ENCODE results near the gene MYO6. TPM values are rescaled to one million over a fixed set of nuclear protein-coding genes. Genes with fewer than 3 reads are reported as not detected.

MYO6 gene
- total RNA-seq, 1 experiment from 2014 or later, result 46.9 TPM

DNA sequence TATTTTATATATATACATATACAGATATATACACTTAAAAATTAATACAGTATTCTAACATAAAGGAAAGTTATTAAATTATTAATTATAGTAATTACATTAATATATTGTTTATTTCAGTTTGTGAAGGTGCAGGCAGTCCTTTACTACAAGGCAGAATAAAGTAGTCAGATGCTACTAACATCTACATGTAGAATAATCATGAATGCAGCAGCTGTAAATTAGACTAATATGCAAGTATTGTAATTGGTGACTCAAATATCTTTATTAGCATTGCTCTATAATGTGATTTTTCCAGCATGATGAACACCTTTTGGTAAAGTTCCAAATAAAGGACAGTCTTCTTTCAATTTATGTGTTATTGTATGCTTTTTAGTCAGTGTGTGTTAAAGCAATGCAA, 17.3 kb downstream of the MYO6 start:
- Histone ChIP-seq H2BK120ac (ENCODE audit: low read depth, low read length, poor library complexity, severe bottlenecking) (no peak overlapping the region), H4K20me1 (ENCODE audit: control insufficient read depth, insufficient read depth, insufficient read length) (no peaks in the 10 kb centered on the region), H3K14ac (ENCODE audit: insufficient read depth, low read length) (no peak overlapping the region), H4K5ac (ENCODE audit: insufficient read length, low read depth, low read length) (no peak overlapping the region), H3K4me2 (ENCODE audit: insufficient read depth, insufficient read length, low read length) (no peak overlapping the region), H3K4me1 (ENCODE audit: insufficient read depth, low read length) (no peaks in the 10 kb centered on the region), H3K18ac (ENCODE audit: insufficient read length, low read depth, low read length) (no peak overlapping the region), H3K4ac (ENCODE audit: low read depth, low read length) (no peak overlapping the region), H3K23ac (ENCODE audit: insufficient read length, low read depth, low read length) (no peak overlapping the region), H4K8ac (replicated peaks; ENCODE audit: insufficient read length, low read depth, low read length) (no peak overlapping the region), H2BK20ac (ENCODE audit: low read depth, low read length, poor library complexity, severe bottlenecking) (no peak overlapping the region), H3T11ph (ENCODE audit: low read length) (no peak overlapping the region), H2BK5ac (ENCODE audit: insufficient read length, low read length) (no peak overlapping the region), H3K23me2 (ENCODE audit: insufficient read length, low read depth, low read length, poor library complexity, severe bottlenecking) (no peaks in the 10 kb centered on the region), H3K9ac (ENCODE audit: extremely low read depth, insufficient read length, low read length) (no peak overlapping the region), H3K79me1 (ENCODE audit: insufficient read depth, low read depth, low read length, poor library complexity, severe bottlenecking) (no peaks in the 10 kb centered on the region), H2AK5ac (ENCODE audit: insufficient read length, low read length) (no peak overlapping the region), H3K79me2 (ENCODE audit: insufficient read depth, low read length) (no peaks in the 10 kb centered on the region), H2AFZ (ENCODE audit: low read length) (no peak overlapping the region), H3K27me3 (ENCODE audit: insufficient read depth, low read length) (no peaks in the 10 kb centered on the region), H4K91ac (ENCODE audit: insufficient read length, low read depth, low read length) (no peak overlapping the region), H3K56ac (ENCODE audit: insufficient read length, low read depth, low read length) (no peak overlapping the region), H3K9me3 (ENCODE audit: control insufficient read depth, low read depth, low read length) (no peaks in the 10 kb centered on the region), H2BK12ac (ENCODE audit: insufficient read length, low read depth, low read length) (no peak overlapping the region), H2BK15ac (ENCODE audit: low read depth, low read length) (no peak overlapping the region), H3K27ac (ENCODE audit: insufficient read length, low read depth, low read length) (no peak overlapping the region)
- no peaks in the 10 kb centered on the region for H3K27me3 Mint-ChIP-seq (ENCODE audit: low read depth)
- no peak overlapping the region for H3K27ac Mint-ChIP-seq
- peaks cover 0 to 8% (median 0%) of the 10 kb centered on the region in 3 experiments; a peak in 3 of 7 replicates for H3K36me3 Mint-ChIP-seq (ENCODE audit: insufficient read depth in 1 of 3, low read depth in 3 of 3)
- H3K4me3 Mint-ChIP-seq, result no peak overlapping the region
- no peaks in the 10 kb centered on the region for H3K9me3 Mint-ChIP-seq
- DNase-seq, result no peak
- H3K4me1 Mint-ChIP-seq, result peaks cover 3 to 4% of the 10 kb centered on the region in 2 experiments; a peak in 3 of 4 replicates
- TF ChIP-seq, protein P1, sequence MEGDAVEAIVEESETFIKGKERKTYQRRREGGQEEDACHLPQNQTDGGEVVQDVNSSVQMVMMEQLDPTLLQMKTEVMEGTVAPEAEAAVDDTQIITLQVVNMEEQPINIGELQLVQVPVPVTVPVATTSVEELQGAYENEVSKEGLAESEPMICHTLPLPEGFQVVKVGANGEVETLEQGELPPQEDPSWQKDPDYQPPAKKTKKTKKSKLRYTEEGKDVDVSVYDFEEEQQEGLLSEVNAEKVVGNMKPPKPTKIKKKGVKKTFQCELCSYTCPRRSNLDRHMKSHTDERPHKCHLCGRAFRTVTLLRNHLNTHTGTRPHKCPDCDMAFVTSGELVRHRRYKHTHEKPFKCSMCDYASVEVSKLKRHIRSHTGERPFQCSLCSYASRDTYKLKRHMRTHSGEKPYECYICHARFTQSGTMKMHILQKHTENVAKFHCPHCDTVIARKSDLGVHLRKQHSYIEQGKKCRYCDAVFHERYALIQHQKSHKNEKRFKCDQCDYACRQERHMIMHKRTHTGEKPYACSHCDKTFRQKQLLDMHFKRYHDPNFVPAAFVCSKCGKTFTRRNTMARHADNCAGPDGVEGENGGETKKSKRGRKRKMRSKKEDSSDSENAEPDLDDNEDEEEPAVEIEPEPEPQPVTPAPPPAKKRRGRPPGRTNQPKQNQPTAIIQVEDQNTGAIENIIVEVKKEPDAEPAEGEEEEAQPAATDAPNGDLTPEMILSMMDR (conservative IDR thresholded peaks at IDR 0.05), result no peak

All from H9 (cell line).